CD4-positive, alpha-beta T cell (primary cell): ENCODE data around the gene AP3M1. TPM values are rescaled to one million over a fixed set of nuclear protein-coding genes. Genes with fewer than 3 reads are reported as not detected.

Experiments used
- ATAC-seq: fragments of 200-7000 bp; cut with Tn5 transposase; one replicate; pipeline ENCODE4 v1.10.0; 2022; ENCODE audit warnings: mild to moderate bottlenecking; ENCODE audit not compliant: poor library complexity
- CTCF ChIA-PET: fragments of 350-600 bp; sonication (Branson Sonifier 250); formaldehyde crosslinking; loops from one replicate; lab custom pipeline; 2021; ENCODE audit warnings: antibody characterized with exemption, inconsistent platforms; lab: Charles Lee
- POLR2A ChIA-PET: fragments of 350-600 bp; sonication (Branson Sonifier 250); formaldehyde crosslinking; loops from one replicate; lab custom pipeline; 2021; ENCODE audit warnings: antibody characterized with exemption, inconsistent platforms; lab: Charles Lee
- DNase-seq, 14 experiments: peaks; one replicate each; pipeline ENCODE4 v3.0.0-alpha.2; 2013 to 2020; ENCODE audit warnings: mixed read lengths in 2 of 14
- H3K27ac ChIP-seq, 2 donors: one replicate each; pipeline versions ENCODE4 v1.5.1 to v1.7.0; 2013; ENCODE audit warnings: low read length in 2 of 2, low read depth in 1 of 2, mild to moderate bottlenecking in 1 of 2
- H3K27me3 ChIP-seq, 2 experiments: 1 replicate in 1 of 2; 2 replicates in 1 of 2; pipeline versions ENCODE4 v1.6.1 to v1.7.0; 2013; ENCODE audit warnings: low read length in 2 of 2, control low read depth in 1 of 2, mild to moderate bottlenecking in 1 of 2, moderate library complexity in 1 of 2; ENCODE audit not compliant: insufficient read depth in 2 of 2, control insufficient read depth in 1 of 2
- H3K36me3 ChIP-seq: one replicate; pipeline ENCODE4 v1.6.1; 2013; ENCODE audit warnings: low read length, control low read depth; ENCODE audit not compliant: insufficient read depth
- H3K4me1 ChIP-seq: one replicate; pipeline ENCODE4 v1.6.1; 2013; ENCODE audit warnings: low read length, control low read depth; ENCODE audit not compliant: insufficient read depth
- H3K4me3 ChIP-seq: one replicate; pipeline ENCODE4 v1.5.1; 2013; ENCODE audit warnings: mild to moderate bottlenecking, low read length, moderate library complexity
- H3K9me3 ChIP-seq, 2 experiments: 1 replicate in 1 of 2; 2 replicates in 1 of 2; pipeline versions ENCODE4 v1.6.1 to v1.7.0; 2013; ENCODE audit warnings: low read length in 2 of 2, mild to moderate bottlenecking in 2 of 2, control low read depth in 1 of 2, moderate library complexity in 1 of 2; ENCODE audit not compliant: control insufficient read depth in 1 of 2, insufficient read depth in 1 of 2
- H3K27ac Mint-ChIP-seq: one replicate; pipeline ENCODE4 v1.8.0; 2020; ENCODE audit warnings: mixed read lengths
- H3K27me3 Mint-ChIP-seq: one replicate; pipeline ENCODE4 v1.8.0; 2021; ENCODE audit warnings: mixed read lengths
- H3K36me3 Mint-ChIP-seq: one replicate; pipeline ENCODE4 v1.8.0; 2021; ENCODE audit warnings: low read depth, mixed read lengths
- H3K4me1 Mint-ChIP-seq: one replicate; pipeline ENCODE4 v1.8.0; 2021; ENCODE audit warnings: low read depth, mixed read lengths
- H3K4me3 Mint-ChIP-seq: one replicate; pipeline ENCODE4 v1.8.0; 2020; ENCODE audit warnings: mild to moderate bottlenecking, mixed read lengths
- H3K9me3 Mint-ChIP-seq: one replicate; pipeline ENCODE4 v1.8.0; 2020; ENCODE audit warnings: mixed read lengths
- intact Hi-C, 2 experiments: fragments of 100-400 bp; cut with DNase I in 1 of 2; cut with micrococcal nuclease in 1 of 2; formaldehyde crosslinking; loops; one replicate each; pipeline versions ENCODE4 v1.15.1 to v1.9.0; 2023 to 2025; cut with DNase I, micrococcal nuclease
- total RNA-seq, 174 experiments: library from RNA in 2 of 174; stranded (reverse) in 2 of 174; gene quantifications; one replicate each; pipeline ENCODE4 v1.2.3 and lab custom pipeline; 2021 to 2026
- TF ChIP-seq, protein P1 (sequence below): fragments of 200-600 bp; IDR thresholded peaks from one replicate; pipeline ENCODE4 v1.8.0; 2022; ENCODE audit warnings: antibody characterized with exemption, mild to moderate bottlenecking

AP3M1 gene
- total RNA-seq, 2 experiments from 2014 or later: 14.8 to 17.6 TPM

DNA sequence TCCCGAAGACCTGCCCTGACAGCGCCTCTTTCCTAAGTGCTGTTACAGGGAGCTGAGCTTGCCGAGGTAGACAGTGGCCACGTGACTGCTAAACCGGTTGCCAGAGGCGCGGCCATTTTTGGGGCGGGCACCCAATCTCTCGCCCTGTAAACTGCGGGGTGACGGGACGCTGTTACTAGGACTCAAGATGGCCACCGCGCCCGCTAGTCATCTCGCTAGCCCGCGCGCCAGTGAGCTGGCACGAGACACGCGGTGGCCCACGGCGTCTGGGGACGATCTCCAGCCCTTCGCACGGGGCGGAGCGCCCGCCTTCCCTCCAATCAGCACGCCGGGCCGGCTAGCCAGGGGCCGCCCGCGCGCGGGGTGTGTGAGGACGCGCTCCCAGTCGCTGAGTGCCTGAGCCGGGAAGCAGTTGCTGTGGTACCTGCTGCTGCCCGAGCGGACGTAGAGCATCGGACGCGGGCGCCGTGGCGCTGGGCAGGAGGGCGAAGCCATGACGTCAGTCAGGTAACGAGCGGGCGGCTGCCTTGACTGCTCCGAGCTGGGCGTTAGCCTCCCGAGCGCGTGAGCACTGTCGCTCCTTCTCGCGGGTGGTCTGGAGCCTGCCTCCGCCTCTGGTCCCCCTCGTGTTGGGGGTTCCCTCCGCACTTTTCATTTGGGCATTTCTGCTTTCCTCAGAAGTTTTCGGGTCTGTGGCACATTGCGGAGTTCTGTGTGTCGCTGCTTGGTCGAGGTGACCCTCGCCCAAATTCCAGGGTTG is 25.9 kb upstream of the AP3M1 start:
- H3K4me3 ChIP-seq: peak overlapping the region; percentile 84
- H3K9me3 Mint-ChIP-seq: no peaks in the 10 kb centered on the region
- peak overlapping the region; percentile 98 for H3K27ac Mint-ChIP-seq
- peaks cover 26% of the 10 kb centered on the region for H3K4me1 ChIP-seq
- no peaks in the 10 kb centered on the region for H3K27me3 ChIP-seq
- peak overlapping the region; percentile 95 for H3K4me3 Mint-ChIP-seq
- peak overlapping the region; percentile 84 to 90 for H3K27ac ChIP-seq
- TF ChIP-seq, protein P1, sequence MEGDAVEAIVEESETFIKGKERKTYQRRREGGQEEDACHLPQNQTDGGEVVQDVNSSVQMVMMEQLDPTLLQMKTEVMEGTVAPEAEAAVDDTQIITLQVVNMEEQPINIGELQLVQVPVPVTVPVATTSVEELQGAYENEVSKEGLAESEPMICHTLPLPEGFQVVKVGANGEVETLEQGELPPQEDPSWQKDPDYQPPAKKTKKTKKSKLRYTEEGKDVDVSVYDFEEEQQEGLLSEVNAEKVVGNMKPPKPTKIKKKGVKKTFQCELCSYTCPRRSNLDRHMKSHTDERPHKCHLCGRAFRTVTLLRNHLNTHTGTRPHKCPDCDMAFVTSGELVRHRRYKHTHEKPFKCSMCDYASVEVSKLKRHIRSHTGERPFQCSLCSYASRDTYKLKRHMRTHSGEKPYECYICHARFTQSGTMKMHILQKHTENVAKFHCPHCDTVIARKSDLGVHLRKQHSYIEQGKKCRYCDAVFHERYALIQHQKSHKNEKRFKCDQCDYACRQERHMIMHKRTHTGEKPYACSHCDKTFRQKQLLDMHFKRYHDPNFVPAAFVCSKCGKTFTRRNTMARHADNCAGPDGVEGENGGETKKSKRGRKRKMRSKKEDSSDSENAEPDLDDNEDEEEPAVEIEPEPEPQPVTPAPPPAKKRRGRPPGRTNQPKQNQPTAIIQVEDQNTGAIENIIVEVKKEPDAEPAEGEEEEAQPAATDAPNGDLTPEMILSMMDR: no peak
- peaks cover 9% of the 10 kb centered on the region for H3K36me3 Mint-ChIP-seq
- peak; percentile 91 to 99 (median 94) for DNase-seq
- H3K9me3 ChIP-seq: no peaks in the 10 kb centered on the region
- ATAC-seq: peak; percentile 95
- ChIA-PET POLR2A (interaction anchor here (0.6 to 4.4 kb wide), 20 partner anchors 9 to 1066 kb away, joined by 3 to 58 read pairs (median 5); partner anchors contain the start of genes ADK, AP3M1, KAT6B and SAMD8), CTCF (interaction anchor here (0.7 to 1.2 kb wide), 3 partner anchors 30 to 1059 kb away, joined by 3 to 4 read pairs (median 3); partner anchors contain the start of gene COMTD1)
- no peaks in the 10 kb centered on the region for H3K36me3 ChIP-seq
- peaks cover 47% of the 10 kb centered on the region for H3K4me1 Mint-ChIP-seq
- intact Hi-C loops: loop anchor here (1.0 to 10.0 kb wide), 4 partner anchors 18 to 182 kb away; partner anchors contain the start of genes ADK (in 2 of the 2) and VCL (in 1 of the 2)
- H3K27me3 Mint-ChIP-seq: no peaks in the 10 kb centered on the region

DNA sequence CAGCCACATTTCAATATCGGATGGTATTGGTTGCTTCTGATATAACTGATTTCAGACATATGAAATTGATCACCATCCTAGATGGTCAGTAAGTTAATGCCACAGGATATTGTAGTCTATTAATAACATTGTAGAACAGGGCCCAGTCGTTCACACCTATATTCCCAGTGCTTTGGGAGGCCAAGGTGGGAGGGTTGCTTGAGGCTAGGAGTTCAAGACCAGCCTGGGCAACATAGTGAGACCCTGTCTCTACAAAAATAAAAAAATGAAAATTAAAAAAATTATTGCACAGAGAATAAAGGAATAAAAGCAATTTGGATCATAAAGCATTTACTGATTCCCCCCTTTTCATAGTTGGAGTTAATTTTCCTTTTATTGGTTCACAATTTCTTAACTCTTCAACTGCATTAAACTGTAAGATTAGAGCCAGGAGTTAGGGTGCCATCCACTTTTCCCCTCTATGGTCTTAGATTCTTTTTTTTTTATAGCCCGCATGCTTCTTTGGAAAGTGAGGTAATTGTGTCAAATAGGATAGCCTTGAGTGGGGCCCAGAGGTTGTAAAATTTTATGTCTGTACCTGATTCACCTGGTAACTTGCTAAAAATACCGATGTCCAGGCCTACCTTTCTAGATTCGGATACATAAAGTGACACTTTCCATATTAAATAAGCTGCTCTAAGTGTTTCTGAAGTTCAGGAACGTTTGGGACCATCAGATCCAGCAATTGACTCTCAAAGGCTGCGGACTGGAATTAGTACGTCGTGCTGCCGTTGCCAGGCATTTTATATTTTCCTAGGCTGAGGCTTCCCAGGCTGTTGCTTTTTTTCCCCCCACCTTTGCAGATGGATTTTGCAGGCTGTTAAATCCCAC is 25.1 kb upstream of the AP3M1 start:
- POLR2A ChIA-PET: interaction anchor here (0.8 to 4.4 kb wide), 16 partner anchors 8 to 1065 kb away, joined by 3 to 58 read pairs (median 5); partner anchors contain the start of genes ADK, AP3M1, KAT6B and VDAC2
- H3K4me1 ChIP-seq: peaks cover 26% of the 10 kb centered on the region
- ATAC-seq: no peak

More for the DNA sequence above, 25.1 kb upstream of the AP3M1 start:
- Mint-ChIP-seq H3K27ac (peak overlapping the region; percentile 98), H3K36me3 (peaks cover 9% of the 10 kb centered on the region), H3K9me3 (no peaks in the 10 kb centered on the region), H3K27me3 (no peaks in the 10 kb centered on the region), H3K4me1 (peaks cover 38% of the 10 kb centered on the region), H3K4me3 (peak overlapping the region; percentile 95)
- CTCF ChIA-PET: interaction anchor here (0.7 to 1.2 kb wide), 2 partner anchors 38 to 1060 kb away, joined by 3 to 4 read pairs; partner anchors contain the start of gene COMTD1
- TF ChIP-seq, protein P1: no peak
- H3K4me3 ChIP-seq: peak overlapping the region; percentile 84
- intact Hi-C loops: loop anchor here (1.0 to 10.0 kb wide), 4 partner anchors 19 to 181 kb away; partner anchors contain the start of genes ADK (in 2 of the 2) and VCL (in 1 of the 2)
- no peaks in the 10 kb centered on the region for H3K9me3 ChIP-seq
- H3K36me3 ChIP-seq: no peaks in the 10 kb centered on the region
- H3K27ac ChIP-seq: peak overlapping the region; percentile 84 to 90
- H3K27me3 ChIP-seq: no peaks in the 10 kb centered on the region
- no peak for DNase-seq
